Measurements from ENCODE around the gene NUDT4.
"Not testable (repeated sequence)": the region's sequence is repeated elsewhere in the genome, so short reads cannot be mapped to it uniquely, and the experiment has no call there.

The NUDT4 gene

DNA sequence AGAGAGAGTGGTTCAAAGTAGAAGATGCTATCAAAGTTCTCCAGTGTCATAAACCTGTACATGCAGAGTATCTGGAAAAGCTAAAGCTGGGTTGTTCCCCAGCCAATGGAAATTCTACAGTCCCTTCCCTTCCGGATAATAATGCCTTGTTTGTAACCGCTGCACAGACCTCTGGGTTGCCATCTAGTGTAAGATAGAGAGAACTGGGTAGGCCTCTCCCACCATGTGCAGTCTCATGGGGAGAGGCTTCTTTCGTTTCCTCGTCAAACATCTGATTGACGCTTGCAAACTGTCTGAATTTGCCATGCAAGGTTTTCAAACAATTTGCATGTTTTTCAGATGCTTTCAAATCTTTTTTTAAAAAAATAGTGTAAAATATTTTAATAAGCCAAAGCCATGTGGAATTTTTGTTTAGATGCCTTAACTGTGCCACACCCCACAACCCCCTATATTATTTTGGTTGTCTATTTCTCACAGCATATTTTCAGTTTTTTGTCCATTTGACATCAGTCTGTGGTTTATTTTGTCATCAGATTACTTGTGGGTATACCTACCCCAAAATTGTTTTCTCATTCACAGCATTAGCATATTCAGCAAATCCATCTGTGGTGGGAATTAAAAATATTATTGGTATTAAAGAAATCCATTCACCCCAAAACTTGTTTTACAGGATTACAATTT is 21.6 kb downstream of the NUDT4 start:
- DNase-seq: not testable (repeated sequence)

DNA sequence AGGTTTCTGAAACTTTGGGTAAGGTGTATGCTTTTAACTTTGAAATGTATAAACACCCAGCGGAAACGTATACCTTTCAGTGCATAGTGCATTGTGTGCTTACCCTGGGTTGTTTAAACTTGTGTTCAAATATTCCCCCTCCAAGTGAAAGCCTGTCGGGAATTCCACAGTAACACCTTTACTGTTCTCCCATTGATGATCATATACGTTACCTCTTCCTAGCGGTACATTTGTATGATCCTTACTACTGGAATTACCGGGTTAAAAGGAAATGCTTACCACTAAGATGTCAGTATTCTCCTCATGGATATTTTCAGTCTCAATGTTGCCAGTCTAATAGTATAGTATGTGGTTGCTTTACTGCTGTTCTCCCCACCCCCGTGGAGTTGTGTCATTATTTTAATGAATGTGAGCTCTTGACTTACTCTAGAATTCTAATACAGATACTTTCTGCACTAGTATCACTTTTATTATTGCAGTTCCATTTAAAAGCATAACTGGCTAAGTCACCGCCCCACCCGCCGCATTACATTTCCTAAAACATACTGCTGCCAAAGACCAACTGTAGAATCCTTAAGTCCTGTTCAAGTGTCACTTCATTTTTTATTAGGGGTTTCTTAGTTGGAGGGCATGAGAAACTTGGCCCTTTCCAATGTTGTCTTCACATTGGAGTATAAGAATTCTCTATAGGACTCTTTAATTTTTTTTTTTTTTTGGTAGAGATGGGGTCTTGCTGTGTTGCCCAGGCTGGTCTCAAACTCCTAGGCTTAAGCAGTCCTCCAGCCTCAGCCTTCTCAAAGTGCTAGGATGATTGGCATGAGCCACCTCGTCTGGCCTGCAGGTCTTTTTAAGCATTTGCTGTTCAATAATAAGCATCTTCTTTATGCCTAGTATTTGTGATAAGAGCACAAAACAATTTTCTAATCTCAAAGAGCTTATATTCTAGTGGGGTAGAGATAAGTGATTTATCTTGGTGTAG is 24.9 kb downstream of the NUDT4 start:
- DNase-seq: no peak

DNA sequence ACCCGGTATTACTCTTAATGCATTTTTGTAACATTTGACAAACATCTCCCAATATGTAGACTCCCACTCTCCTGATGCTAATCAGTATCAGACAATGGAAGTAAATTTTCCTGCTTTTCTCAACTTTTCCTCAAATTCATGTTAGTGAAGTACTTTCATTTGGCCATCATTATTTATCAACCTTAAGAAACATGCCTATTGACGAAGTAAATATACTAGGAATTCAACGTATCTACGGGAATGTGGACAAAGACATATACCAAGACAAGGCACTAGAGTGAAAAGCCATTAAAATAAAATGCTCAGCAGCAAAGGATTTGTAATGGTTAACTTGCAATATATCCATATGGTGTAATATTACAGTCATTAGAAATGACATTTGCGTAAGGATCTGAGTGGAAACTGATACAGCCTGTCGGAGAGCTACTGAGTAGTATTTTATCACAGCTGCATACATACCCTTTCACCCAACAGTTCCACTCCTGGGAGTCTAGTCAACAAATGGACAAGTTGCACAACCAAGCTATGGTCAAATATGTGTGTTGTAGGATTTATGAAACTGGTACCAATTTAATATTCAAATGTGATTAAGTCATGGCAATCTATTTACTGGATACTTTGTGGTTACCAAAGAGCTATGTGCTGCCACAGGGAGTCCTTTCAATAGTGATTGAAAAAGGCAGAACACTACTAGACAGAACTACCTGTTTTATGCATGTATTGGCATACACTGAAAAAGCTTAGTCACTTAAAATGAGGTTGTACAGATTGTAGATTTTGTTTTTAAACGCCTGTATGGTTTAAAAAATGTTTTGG is 26.5 kb downstream of the NUDT4 start:
- no peak for DNase-seq

DNA sequence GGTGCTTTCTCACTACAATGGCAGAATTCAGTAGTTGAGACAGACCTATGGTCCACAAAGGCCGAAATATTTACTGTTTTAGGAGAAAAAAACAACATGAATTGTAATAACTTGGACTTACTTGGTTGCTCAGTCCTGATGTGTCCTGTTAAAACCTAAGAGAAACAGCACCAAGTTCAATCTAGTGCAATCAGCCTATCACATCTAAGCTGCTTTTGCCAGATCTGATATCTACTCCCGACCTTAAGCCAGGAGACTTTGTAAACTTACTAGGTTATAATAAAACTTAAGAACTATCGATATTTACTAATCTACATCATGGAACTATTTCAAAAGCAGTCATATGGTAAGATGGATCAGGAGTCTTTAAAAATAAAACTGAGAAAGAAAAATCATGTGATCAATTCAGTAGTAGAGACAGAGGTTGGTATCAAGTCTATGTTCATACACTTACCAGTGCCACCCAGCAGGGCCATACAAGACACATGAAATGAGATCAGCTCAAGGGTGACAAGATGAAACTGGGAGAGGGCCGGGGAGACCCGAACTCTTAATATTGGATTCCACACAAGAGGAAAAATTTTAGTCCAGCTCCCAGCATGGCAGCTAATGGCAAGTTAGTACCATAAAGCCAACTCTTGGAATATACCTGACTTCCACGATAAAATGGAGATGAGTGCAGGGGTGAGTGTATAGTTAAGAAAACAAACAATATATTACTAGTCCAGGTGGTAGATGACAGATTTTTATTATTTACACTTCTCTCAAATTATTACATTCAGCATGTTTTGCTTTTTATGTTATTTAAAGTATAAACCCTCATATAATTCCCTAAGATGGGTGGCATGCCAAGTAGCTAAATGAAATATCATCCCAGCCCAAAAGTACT is 27.5 kb downstream of the NUDT4 start:
- DNase-seq: no peak

DNA sequence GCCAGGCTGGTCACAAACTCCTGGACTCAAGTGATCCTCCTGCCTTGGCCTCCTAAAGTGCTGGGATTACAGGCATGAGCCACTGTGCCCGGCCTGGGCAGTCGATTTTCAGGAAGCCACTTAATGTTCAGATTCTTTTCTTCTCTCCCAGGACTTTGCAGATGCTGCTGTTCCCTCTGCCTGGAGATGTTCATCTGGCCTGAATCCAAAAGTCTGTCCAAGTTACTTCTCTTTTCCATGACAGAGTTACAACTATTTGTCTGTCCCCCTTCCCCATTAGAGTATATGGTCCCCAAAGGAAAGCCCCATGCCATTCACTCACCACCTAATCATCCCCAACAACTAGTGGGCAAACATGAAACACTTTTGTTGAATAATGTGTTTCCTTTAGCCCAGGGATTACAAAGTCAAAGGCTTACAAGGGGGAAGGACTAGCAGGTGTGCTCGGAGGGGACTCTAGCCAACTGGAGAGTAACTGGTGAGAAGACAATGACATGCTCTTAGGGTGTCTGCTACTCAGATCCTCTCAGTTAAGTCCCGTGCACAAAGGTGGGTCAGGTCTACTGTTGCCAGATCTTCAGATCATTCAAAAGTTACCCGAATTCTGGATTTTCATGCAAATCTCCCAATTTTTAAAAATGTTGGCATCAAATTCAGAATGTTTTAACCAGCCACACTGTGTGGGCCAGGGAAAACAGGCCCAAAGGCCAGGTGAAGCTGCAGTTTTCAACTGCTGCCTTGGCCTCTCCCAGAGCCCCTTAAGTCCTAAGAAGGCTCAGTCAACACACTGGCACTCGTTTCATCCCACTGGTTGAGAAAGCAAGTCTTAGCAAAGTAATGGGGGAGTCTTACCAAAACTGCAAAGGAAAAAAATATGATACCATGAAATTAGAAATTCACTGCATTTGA is 29.6 kb downstream of the NUDT4 start:
- no peak for DNase-seq

DNA sequence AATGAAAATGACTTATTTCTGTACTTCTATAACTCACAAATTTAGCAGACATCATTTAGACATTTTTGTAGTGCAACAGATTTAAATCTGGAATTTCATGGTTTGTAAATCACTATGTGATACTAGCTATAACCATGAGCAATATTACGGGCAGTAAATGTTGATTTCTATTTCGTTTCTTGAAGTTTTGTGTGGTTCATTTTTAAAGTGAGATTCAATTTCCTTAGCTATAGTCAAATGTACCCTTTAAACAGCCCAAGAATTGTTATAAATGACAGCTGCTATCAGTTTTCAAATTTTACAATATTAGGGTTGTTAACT is 30.2 kb downstream of the NUDT4 start:
- no peak for DNase-seq

DNA sequence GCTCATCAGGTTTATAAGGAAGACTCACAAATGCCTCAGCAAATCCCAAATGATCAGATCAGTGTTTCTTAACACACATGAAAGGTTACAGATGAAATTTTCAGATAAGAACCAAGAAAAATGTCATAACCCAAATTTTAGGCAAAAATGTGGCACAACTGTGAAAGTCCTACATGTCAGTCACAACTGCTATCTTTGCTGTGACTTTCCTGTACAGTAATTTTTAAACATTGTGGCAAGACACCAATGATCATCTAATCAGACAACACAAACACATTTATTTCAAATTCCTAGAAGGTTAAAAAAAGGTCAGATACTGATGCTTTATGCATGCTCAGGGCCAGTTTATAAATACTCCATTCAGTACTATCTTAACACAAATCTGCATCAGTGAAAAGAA is 31.1 kb downstream of the NUDT4 start:
- no peak for DNase-seq

DNA sequence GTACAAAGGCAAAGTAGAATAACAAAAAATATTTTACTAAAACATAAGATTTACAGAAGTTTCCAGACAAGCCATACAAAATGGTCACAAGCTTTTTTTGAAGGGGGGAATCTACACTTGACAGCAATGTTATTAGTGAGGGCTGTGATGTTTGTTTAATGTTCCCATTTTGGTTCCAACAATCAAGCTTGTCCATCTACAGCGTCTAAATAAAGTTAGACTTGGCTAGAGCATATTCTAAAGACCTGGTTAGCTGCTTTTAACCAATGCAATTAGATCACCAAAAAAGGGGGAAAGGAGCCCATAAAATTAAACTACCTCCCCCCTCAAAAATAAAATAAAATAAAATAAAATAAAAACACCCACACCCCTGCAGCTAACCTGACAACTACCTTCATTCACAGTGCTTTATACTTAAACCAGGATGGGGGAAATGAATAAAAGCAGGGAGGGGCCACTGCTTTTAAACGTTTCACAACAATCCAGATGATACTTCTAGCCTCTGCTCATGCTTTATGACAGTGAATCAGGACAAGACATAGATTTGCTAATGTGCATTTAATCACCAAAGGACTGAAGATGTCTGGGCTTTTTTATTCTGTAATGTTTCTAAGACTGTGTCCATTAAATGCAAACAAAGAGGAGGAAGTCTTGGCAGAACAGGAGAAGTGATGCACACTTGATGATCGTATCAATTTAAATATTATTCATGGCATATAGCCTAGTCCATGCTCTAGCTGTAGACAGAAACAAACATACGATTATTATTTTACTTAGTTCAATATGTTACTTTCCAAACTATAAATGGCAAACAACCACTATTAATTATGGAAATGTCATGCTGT is 31.8 kb downstream of the NUDT4 start:
- not testable (repeated sequence) for DNase-seq

DNA sequence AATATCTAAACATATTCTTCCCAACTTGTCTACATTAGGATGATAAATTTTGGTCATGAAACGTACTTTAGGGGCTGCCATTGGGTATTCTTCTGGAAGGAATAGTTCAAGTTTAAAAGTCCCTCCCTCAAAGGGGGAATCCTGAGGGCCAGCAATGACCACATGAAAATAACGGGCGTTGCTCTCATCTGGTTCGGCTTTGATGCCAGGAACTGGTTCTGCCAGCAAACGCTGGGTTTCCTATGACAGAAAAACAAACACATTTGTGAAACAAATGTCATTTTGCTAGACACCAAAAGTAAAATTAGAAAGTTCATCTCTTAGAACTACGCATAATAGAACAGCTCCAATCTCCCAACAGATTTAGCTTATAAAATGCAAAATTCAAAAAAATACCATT is 33.3 kb downstream of the NUDT4 start:
- DNase-seq: not testable (repeated sequence)

DNA sequence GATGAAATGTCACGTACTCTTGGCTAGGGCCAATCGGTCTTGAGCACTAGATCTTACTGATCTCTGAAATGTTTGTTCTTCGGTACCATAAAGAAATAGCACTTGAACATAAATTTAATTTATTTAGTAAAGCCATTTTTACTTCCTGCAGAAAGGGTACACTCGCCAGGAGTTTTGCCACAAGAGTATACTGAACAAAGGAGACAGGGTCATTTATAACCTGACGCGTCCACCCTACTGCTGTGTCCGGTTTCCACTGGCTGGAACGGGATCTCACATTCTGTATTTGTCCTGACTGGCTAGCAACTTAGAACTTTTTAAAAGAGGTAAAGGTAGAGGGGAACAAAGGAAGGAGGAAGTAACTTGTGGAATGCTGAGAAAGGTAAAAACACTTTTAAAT is 34.7 kb downstream of the NUDT4 start:
- DNase-seq: not testable (repeated sequence)

DNA sequence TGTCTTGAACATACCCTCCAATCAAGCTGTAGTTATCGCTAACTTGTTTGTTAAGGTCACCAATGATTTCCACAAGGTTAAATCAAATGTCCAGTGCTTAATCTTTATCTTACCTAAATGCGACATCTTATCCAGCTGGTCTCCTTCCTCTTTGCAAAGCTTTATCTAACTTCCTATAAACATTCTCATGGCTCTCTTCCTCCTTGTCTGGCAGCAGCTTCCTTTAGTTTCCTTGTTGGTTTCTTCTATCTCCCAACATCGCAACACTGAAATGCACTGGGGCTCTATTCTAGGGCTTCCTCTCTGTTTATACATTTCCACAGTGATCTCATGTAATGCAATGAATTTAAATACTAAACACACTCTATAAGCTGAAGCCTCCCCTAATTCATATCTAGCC is 35.3 kb downstream of the NUDT4 start:
- DNase-seq: no peak

DNA sequence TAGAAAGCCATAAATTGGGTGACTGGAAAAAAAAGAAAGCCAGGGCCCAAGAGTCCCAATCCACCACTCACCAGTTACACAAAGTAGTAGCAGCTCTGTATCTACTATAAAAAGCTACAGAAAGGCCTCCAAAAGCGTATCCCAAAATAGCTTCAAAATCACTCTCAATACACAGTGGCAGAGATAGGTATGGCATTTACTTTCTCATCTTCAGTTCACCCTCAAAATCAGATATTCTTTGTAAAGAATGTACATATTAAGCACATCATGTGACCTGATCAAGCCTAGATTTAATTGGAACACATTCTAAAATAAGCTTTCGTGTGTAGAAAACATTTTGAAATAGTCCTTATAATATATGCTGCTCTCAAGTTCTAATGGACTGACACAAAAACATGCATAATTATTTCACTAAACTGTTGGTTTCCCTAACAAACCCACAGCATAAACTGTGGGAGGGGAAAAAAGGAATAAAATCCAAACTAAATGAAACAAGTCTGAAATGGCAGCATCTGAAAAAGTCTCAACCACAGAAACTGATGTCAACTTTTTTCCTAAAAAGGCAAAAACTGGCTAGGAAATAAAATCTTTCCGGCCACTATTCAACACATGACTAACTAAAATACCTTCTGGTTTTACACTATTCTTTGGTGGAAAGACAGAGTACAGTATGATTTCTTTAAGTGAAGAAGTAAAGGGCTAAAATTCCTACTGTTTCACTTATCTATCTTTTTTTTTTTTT is 38.2 kb downstream of the NUDT4 start:
- DNase-seq: no peak

DNA sequence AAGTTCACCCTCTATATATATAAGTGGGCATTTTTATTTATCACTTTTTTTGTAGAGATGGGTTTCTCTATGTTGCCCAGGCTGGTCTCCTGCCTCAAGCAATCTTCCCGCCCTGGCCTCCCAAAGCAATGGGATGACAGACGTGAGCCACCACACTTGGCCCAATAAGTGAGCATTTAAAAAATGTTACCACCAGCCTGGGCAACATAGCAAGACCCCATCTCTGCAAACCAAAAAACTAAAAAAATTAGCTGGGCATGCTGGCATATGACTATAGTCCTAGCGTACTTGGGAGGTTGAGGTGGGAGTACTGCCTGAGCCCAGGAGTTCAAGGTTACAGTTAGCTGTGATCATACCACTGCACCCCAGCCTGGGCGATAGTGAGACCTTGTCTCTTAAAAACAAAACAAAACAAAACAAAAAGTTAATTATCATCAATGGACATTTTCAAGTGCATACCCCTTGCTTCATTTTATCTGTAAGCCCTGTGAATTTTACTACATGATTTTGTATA is 40.3 kb downstream of the NUDT4 start:
- no peak for DNase-seq

DNA sequence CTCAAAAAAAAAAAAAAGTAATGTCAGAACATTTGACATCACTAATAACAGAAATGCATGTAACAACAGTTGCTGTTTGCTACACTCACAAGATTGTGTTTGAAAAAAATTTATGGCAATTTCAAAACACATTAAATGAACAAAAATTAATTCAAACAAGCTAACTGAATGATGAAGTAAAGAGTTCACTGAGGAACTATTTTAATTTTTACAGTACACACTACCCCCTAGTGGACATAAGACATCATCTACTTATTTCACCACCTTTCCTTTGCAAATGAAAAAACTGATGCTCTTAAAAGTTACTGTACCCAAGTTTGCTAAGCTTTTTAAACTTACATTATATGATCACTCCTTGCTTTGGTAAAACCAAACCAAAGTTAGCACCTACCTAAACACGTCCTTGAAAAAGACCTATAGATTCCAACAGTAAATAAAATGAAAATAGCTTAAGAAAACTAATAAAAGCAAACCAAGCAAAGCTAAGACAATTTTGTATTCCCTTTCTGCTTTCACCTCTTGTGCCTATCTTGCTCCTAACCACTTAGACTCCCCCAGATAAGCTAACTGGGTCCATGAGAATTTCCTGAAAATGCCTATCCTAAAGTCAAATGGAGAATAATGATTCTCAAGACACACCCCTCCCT is 41.8 kb downstream of the NUDT4 start:
- no peak for DNase-seq

DNA sequence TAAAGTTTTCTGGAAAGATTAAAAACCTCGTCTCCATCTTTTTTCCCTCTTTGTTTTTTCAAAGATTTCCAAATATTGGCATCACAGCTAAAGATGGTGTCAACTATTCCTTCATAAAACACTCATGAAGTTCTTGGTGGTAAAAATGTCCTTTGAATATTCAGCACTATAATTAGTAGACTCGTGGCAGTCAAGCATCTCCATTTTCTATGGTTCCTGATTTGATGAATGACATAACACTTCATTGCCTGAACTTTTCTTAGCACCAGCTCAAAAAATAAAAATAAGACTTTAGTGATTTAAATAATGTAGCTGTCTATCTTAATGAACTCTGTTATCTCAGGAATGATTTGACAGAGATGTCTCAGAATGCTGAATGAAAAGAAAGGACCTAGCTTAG is 44.3 kb downstream of the NUDT4 start:
- no peak for DNase-seq

DNA sequence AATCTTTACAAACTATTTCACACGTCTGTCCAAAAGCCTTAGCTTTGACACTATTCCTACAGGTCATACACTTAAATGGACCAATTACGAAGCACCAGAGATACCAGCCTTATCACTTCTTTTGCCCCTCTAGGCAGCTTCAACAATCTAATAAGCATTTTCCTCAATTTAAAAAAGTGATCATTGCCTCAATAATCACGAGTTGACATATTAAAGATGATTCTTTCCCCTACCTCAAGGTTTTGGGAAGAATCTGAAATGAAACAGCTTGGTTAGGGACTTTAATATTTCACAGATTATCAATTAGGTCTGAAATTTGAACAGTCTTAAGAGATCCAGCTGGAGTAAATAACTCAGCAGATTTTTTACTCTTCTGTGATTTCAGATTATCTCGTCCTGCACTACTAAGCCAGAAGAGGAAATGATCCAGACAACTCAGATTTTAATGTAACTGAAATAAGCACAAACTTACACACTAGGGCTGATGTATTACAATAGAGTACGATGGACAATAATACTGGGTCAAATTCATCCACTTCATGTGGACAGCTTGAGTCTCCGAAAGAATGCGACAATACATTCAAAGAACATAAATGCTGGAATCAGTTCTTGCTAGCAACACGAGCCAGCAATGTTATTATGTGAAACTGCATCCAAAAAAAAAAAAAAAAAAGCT is 48.1 kb downstream of the NUDT4 start:
- DNase-seq: no peak

DNA sequence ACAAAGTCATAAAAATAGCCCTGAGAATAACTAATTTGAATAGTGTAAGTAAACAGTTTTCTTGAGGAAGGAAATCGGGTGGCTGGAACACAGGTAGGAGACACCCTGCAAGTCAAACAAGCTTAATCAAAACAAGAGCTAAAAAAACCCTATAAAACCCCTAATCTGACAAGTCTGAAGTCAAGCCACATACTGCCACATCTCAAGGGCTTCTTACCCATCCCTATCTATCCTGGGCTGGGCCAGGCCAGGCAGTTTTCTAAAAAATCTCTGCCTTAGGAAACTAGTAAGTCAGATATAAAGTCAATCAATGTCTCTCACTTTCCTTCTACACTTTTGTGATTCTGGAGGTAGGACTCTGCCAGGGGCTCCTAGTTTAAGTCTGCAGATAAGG is 48.7 kb downstream of the NUDT4 start:
- DNase-seq: no peak
